ENCODE results near the gene MEX3B. TPM values are rescaled to one million over a fixed set of nuclear protein-coding genes. Genes with fewer than 3 reads are reported as not detected.

Gene MEX3B
- total and polyA plus RNA-seq, 5 donors from 2014 or later, result 1.6 TPM; not detected in 4

Other genes with a start within 250 kb of the MEX3B start
- 11.6 TPM for gene EFL1, start 216.7 kb upstream of the MEX3B start, total RNA-seq
- gene EFL1, start 216.7 kb upstream of the MEX3B start, polyA plus RNA-seq, result 10 to 100 TPM; 15.1 to 18.2 (median 16.5) TPM
- not detected for gene SAXO2, start 216.8 kb upstream of the MEX3B start, total RNA-seq
- 1 to 10 TPM in 1 of 4 donors, under 1 TPM in 1, not detected in 2; 0.34 to 7.4 TPM for gene SAXO2, start 216.8 kb upstream of the MEX3B start, polyA plus RNA-seq